Gastroesophageal sphincter (tissue), 4 donors: ENCODE results near the gene SPAG7. TPM values are rescaled to one million over a fixed set of nuclear protein-coding genes. Genes with fewer than 3 reads are reported as not detected.
A peak's percentile ranks its signal among the peaks of the same experiment; 100 is the strongest.

Experiments
- ATAC-seq: fragments of 150-250 bp; one replicate; pipeline ENCODE4 v1.9.1; 2016; ENCODE audit warnings: mild to moderate bottlenecking, moderate library complexity
- H3K27ac ChIP-seq, 4 donors: fragments of 200-600 bp; sonication (generic) in 3 of 4; 1 replicate in 3 of 4; 2 replicates in 1 of 4; pipeline ENCODE4 v1.5.1; 2016 to 2019
- H3K27me3 ChIP-seq: fragments of 200-600 bp; sonication (generic); one replicate; pipeline ENCODE4 v1.5.1; 2019
- H3K36me3 ChIP-seq, 2 donors: fragments of 200-600 bp; sonication (generic); one replicate each; pipeline ENCODE4 v1.5.1; 2019; ENCODE audit warnings: control low read depth in 1 of 2
- H3K4me1 ChIP-seq, 3 donors: fragments of 200-600 bp; sonication (generic); 1 replicate in 2 of 3; 2 replicates in 1 of 3; pipeline ENCODE4 v1.5.1; 2016 to 2019; ENCODE audit warnings: control low read depth in 2 of 3
- H3K4me3 ChIP-seq, 2 donors: fragments of 200-600 bp; sonication (generic); one replicate each; pipeline ENCODE4 v1.5.1; 2019; ENCODE audit warnings: mild to moderate bottlenecking in 1 of 2, moderate library complexity in 1 of 2
- H3K9me3 ChIP-seq, 3 donors: fragments of 200-600 bp; sonication (generic); one replicate each; pipeline ENCODE4 v1.5.1; 2017 to 2019; ENCODE audit warnings: control low read depth in 2 of 3
- EP300 ChIP-seq: sonication (generic); formaldehyde crosslinking; IDR thresholded peaks from one replicate; pipeline ENCODE4 v1.6.1; 2017; ENCODE audit warnings: antibody characterized with exemption, mild to moderate bottlenecking
- POLR2A ChIP-seq, 2 donors: fragments of 450-650 bp; IDR thresholded peaks; one replicate each; pipeline ENCODE4 v1.6.1; 2017; ENCODE audit warnings: antibody characterized with exemption in 2 of 2, mild to moderate bottlenecking in 2 of 2, moderate library complexity in 1 of 2
- POLR2AphosphoS5 ChIP-seq: sonication (generic); formaldehyde crosslinking; IDR thresholded peaks from one replicate; pipeline ENCODE4 v1.6.1; 2017; ENCODE audit warnings: antibody characterized with exemption
- WGBS, 2 donors: methylation state at CpG; one replicate each; pipeline ENCODE4 v1.1.5; 2018; ENCODE audit warnings: low coverage in 1 of 2; 5-methylcytosine and 5-hydroxymethylcytosine counted together
- total RNA-seq, 4 donors: library from RNA; depleted of rRNA; stranded (reverse); fragments of >200 nt; gene quantifications; one replicate each; pipeline ENCODE4 v1.1.0, GENCODE V29; 2016
- TF ChIP-seq, protein P1 (sequence below), 4 experiments: fragments of 200-600 bp in 2 of 4; fragments of 450-650 bp in 2 of 4; sonication (generic) in 1 of 4; IDR thresholded peaks; one replicate each; pipeline ENCODE4 v1.5.1; 2017 to 2019; ENCODE audit warnings: antibody characterized with exemption in 4 of 4, mild to moderate bottlenecking in 2 of 4, moderate library complexity in 2 of 4

SPAG7 gene
- total RNA-seq, 4 donors from 2014 or later: 35.1 to 77.5 (median 55.2) TPM

DNA sequence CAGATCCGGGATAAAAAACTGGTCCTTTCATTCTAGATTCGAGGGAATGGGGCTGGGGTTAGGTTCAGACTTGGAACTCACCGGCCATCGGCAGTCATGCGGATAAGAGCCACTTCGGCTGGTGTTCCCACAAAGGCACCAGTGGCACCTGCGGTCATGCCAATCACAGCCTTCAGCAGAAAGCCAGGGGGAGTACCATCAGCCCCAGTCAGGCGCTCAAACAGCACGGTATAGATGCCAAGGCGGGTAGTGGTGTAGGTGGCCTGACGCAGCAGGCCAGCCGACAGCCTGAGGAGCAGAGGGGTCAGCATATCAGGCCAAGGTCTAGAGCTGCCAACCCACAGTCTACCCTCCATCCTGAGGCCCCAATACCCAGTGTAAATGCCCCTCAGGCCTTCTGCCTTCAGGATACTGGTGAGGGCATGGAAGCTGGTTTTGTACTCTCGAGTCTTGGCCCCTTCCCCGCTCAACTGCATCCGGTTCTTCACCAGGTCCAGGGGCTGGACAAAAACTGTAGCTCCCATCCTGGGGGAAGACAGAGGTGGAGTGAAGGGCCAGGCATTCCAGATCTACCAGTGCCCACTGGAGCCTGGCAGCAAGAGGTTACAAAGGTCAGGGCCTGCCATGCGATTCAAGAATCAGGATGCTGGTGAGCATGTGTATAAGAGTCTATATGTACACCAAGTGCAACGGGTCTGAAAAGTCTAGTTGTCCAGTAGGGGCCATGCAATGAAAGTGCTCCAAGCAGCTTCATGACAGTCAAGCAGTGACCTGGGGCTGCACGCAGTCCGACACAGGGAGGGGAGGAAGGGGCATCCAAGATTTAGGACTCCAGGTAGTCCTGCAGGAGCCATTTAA, 28.7 kb downstream of the SPAG7 start:
- no peak for TF ChIP-seq EP300
- Histone ChIP-seq H3K4me1 (peaks cover 0 to 65% (median 25%) of the 10 kb centered on the region in 3 donors), H3K27ac (peak overlapping the region; percentile 27 to 96 (median 92)), H3K36me3 (peaks cover 0 to 57% of the 10 kb centered on the region in 2 donors), H3K27me3 (no peaks in the 10 kb centered on the region), H3K4me3 (peak overlapping the region; percentile 88 to 89), H3K9me3 (no peaks in the 10 kb centered on the region)
- WGBS, 2 donors: 75 to 100% methylated on average over 1 to 4 of the region's 19 CpGs
- no peak for ATAC-seq

DNA sequence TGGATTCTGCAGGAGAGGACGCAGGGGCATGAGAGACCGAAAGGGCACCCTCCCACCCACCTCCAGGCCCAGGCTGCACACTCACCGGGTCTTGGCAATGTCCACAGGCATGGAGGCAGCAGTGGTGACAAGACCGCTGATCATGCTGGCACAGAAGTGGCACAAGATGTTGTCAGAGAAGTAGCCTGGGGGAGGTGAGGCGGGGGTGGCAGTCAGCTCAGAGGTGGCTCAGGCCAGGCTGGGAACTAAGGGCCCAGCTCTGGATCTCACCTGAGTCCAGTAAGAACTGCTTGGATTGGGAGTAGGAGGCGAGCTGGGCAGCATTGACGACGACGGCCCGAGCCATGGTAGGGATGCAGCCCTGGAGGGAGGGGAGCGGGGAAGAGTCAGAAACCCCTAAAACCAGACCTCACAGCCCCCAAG, 29.5 kb downstream of the SPAG7 start:
- H3K27ac ChIP-seq: peak overlapping the region in 3 of 4 donors; percentile 90 to 96 (median 93)
- no peaks in the 10 kb centered on the region for H3K27me3 ChIP-seq
- 83% methylated on average over 1 of the region's 11 CpGs; no CpG with 5 or more reads in 1 of the 2 donors for WGBS, 2 donors
- no peak for ATAC-seq
- peak overlapping the region in 1 of 2 donors; percentile 88 for H3K4me3 ChIP-seq
- no peaks in the 10 kb centered on the region for H3K9me3 ChIP-seq
- peaks cover 0 to 63% (median 25%) of the 10 kb centered on the region in 3 donors for H3K4me1 ChIP-seq
- TF ChIP-seq, protein P1, sequence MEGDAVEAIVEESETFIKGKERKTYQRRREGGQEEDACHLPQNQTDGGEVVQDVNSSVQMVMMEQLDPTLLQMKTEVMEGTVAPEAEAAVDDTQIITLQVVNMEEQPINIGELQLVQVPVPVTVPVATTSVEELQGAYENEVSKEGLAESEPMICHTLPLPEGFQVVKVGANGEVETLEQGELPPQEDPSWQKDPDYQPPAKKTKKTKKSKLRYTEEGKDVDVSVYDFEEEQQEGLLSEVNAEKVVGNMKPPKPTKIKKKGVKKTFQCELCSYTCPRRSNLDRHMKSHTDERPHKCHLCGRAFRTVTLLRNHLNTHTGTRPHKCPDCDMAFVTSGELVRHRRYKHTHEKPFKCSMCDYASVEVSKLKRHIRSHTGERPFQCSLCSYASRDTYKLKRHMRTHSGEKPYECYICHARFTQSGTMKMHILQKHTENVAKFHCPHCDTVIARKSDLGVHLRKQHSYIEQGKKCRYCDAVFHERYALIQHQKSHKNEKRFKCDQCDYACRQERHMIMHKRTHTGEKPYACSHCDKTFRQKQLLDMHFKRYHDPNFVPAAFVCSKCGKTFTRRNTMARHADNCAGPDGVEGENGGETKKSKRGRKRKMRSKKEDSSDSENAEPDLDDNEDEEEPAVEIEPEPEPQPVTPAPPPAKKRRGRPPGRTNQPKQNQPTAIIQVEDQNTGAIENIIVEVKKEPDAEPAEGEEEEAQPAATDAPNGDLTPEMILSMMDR (IDR thresholded peaks at IDR 0.05): no peak
- H3K36me3 ChIP-seq: peaks cover 0 to 48% of the 10 kb centered on the region in 2 donors

GRCh38 chr17:4937553-4937952, 30.1 kb downstream of the SPAG7 start:
- Histone ChIP-seq H3K9me3 (no peaks in the 10 kb centered on the region), H3K27me3 (no peaks in the 10 kb centered on the region), H3K4me1 (peaks cover 0 to 58% (median 25%) of the 10 kb centered on the region in 3 donors), H3K36me3 (peaks cover 0 to 43% of the 10 kb centered on the region in 2 donors), H3K4me3 (no peak overlapping the region), H3K27ac (peak overlapping the region in 2 of 4 donors; percentile 90 to 96)
- TF ChIP-seq POLR2AphosphoS5: no peak
- TF ChIP-seq, protein P1 (IDR thresholded peaks at IDR 0.05): no peak
- TF ChIP-seq POLR2A (IDR thresholded peaks at IDR 0.05): no peak
- TF ChIP-seq EP300: no peak
- ATAC-seq: no peak
- 92% methylated on average over 6 of the region's 16 CpGs; no CpG with 5 or more reads in 1 of the 2 donors for WGBS, 2 donors

DNA sequence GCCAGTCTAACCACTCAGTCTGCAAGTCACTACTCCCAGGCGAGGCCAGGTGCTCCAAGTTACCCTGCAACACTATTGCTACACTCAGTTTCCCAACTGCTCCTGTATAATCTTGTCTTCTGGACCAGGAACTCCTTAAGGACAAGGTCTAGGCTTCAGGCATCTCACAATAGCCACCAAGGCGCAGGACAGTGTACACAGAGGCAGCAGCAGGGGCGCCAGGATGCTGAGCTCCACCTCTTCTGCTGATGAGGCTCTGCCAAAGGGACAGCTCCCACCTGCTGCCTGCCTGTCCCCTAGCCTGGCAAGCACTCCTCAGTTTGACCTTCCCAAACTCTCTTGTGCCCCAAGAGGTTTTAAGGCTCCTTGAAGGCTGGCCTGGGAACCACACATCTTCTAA, 31.2 kb downstream of the SPAG7 start:
- H3K36me3 ChIP-seq: peaks cover 0 to 34% of the 10 kb centered on the region in 2 donors
- H3K4me3 ChIP-seq: no peak overlapping the region
- H3K9me3 ChIP-seq: no peaks in the 10 kb centered on the region
- no peak for ATAC-seq
- no peak overlapping the region for H3K27ac ChIP-seq
- no peak for TF ChIP-seq EP300
- TF ChIP-seq POLR2A (IDR thresholded peaks at IDR 0.05): no peak
- TF ChIP-seq, protein P1 (IDR thresholded peaks at IDR 0.05): no peak
- H3K27me3 ChIP-seq: no peaks in the 10 kb centered on the region
- H3K4me1 ChIP-seq: peaks cover 0 to 46% (median 21%) of the 10 kb centered on the region in 3 donors
- WGBS, 2 donors: 83% methylated on average over 1 of the region's 3 CpGs; no CpG with 5 or more reads in 1 of the 2 donors

- Histone ChIP-seq H3K9me3 (no peaks in the 10 kb centered on the region), H3K4me1 (peaks cover 0 to 39% (median 16%) of the 10 kb centered on the region in 3 donors), H3K36me3 (peaks cover 0 to 34% of the 10 kb centered on the region in 2 donors), H3K4me3 (no peak overlapping the region), H3K27ac (no peak overlapping the region), H3K27me3 (no peaks in the 10 kb centered on the region)
- TF ChIP-seq EP300 (no peak), POLR2AphosphoS5 (no peak), POLR2A (IDR thresholded peaks at IDR 0.05) (no peak)
- TF ChIP-seq, protein P1 (IDR thresholded peaks at IDR 0.05): no peak
- ATAC-seq: no peak
These were observed 32.0 kb downstream of the SPAG7 start for GRCh38 chr17:4935650-4936049.
